ENCODE data around the gene TMPRSS4. TPM values are rescaled to one million over a fixed set of nuclear protein-coding genes. Genes with fewer than 3 reads are reported as not detected.
A peak's percentile ranks its signal among the peaks of the same experiment; 100 is the strongest.

TMPRSS4 gene
- total and polyA plus RNA-seq, 2 of the 13 experiments (the other 11 are each of a cell fraction or from before 2014, with no cell fraction given), result 0.32 TPM; not detected in 1

DNA sequence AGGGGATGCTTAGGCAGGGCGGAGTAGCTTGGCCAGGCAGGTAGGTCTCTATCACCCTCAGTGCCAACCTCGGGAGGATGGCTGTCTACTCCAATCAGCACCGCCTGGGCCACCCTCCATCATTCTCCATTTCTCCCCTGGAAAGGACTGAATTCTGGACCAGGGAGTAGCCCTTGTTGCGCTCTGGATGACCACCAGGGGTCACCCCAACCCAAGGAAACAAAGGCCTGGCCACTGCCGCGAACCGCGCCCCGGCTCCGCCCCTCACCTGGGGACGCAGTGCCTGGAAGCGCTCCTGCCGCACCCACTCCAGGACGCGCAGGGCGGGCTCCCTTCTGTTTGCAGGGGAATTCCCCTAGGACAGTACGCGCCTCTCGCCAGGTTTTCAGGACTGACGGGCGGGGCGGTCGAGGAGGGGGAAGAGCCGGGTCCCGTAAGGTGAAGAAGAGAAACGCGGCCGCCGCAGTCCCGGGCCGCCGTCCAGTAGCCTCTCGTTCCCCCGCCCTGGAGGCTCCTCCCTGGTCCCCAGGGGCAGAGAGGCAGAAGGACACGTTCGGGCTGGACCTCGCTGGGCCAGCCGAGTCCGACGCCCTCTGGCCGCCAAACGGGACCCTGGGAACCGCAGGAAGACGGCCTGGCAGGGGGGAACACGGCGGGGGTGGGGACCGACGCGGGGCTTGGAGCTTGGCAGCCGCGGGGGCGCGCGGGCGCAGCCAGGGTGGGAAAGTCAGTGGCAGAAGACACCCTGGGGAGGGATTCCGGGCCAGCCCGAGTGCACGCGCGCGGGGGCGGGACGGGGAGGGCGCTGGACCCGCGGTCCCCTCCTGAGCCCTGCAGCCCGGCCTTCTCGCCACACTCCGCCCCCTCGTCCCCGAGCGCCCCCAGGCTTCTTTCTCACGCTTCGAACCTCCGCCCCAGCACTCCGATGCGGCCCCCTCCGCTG lies 68.7 kb downstream of the TMPRSS4 start (continued):
- TF ChIP-seq ZNF777 (CRISPR knock-in tag; IDR thresholded peaks at IDR 0.05) (peak; percentile 90), HDAC6 (IDR thresholded peaks at IDR 0.05; ENCODE audit: low read depth, low read length) (no peak), SMC3 (IDR thresholded peaks at IDR 0.05; ENCODE audit: low read length) (peak; percentile 89), HNRNPL (IDR thresholded peaks at IDR 0.05; ENCODE audit: low read depth, low read length) (no peak), KLF9 (CRISPR knock-in tag; IDR thresholded peaks at IDR 0.05; ENCODE audit: low read depth) (no peak), CCDC6 (CRISPR knock-in tag; IDR thresholded peaks at IDR 0.05) (no peak), RBAK (CRISPR knock-in tag; IDR thresholded peaks at IDR 0.05) (no peak), JDP2 (CRISPR knock-in tag; IDR thresholded peaks at IDR 0.05; ENCODE audit: borderline replicate concordance) (no peak), ISL2 (CRISPR knock-in tag; IDR thresholded peaks at IDR 0.05) (no peak), ATF7 (IDR thresholded peaks at IDR 0.05) (no peak), ATF7 (CRISPR knock-in tag; IDR thresholded peaks at IDR 0.05) (peak; percentile 11; the same call in 1 of the 2 replicates), SP140L (CRISPR knock-in tag; IDR thresholded peaks at IDR 0.05; ENCODE audit: borderline replicate concordance) (no peak), ZNF451 (CRISPR knock-in tag; IDR thresholded peaks at IDR 0.05) (no peak), ZFAT (CRISPR knock-in tag; conservative IDR thresholded peaks at IDR 0.05) (no peak), KDM4B (CRISPR knock-in tag; IDR thresholded peaks at IDR 0.05) (no peak), ZNF552 (CRISPR knock-in tag; IDR thresholded peaks at IDR 0.05; ENCODE audit: borderline replicate concordance) (no peak), NFYB (CRISPR knock-in tag; IDR thresholded peaks at IDR 0.05) (no peak), RNF2 (conservative IDR thresholded peaks at IDR 0.05; ENCODE audit: low read depth) (peak; percentile 50; the same call in 1 of the 2 replicates), ZNF644 (CRISPR knock-in tag; IDR thresholded peaks at IDR 0.05; ENCODE audit: low read depth) (no peak), ZNF264 (CRISPR knock-in tag; IDR thresholded peaks at IDR 0.05) (no peak), KDM3A (CRISPR knock-in tag; IDR thresholded peaks at IDR 0.05; ENCODE audit: low read depth) (peak; percentile 61; the same call in 1 of the 2 replicates), ZNF556 (CRISPR knock-in tag; IDR thresholded peaks at IDR 0.05; ENCODE audit: borderline replicate concordance) (no peak)
- TF ChIP-seq, protein P1, sequence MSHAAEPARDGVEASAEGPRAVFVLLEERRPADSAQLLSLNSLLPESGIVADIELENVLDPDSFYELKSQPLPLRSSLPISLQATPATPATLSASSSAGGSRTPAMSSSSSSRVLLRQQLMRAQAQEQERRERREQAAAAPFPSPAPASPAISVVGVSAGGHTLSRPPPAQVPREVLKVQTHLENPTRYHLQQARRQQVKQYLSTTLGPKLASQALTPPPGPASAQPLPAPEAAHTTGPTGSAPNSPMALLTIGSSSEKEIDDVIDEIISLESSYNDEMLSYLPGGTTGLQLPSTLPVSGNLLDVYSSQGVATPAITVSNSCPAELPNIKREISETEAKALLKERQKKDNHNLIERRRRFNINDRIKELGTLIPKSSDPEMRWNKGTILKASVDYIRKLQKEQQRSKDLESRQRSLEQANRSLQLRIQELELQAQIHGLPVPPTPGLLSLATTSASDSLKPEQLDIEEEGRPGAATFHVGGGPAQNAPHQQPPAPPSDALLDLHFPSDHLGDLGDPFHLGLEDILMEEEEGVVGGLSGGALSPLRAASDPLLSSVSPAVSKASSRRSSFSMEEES (CRISPR knock-in tag; IDR thresholded peaks at IDR 0.05), result no peak
- TF ChIP-seq, protein P2, sequence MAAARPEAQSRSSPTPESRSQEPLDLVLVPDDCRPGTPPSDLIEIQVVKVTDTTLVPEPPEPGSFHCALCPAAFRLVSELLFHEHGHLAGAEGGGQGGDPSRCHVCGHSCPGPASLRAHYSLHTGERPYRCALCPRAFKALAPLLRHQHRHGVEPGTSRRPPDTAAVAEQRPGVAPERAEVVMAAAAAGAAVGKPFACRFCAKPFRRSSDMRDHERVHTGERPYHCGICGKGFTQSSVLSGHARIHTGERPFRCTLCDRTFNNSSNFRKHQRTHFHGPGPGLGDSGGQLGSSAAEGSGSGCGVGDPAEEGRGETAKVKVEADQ (CRISPR knock-in tag; IDR thresholded peaks at IDR 0.05; ENCODE audit: borderline replicate concordance), result no peak
- TF ChIP-seq, protein P3, sequence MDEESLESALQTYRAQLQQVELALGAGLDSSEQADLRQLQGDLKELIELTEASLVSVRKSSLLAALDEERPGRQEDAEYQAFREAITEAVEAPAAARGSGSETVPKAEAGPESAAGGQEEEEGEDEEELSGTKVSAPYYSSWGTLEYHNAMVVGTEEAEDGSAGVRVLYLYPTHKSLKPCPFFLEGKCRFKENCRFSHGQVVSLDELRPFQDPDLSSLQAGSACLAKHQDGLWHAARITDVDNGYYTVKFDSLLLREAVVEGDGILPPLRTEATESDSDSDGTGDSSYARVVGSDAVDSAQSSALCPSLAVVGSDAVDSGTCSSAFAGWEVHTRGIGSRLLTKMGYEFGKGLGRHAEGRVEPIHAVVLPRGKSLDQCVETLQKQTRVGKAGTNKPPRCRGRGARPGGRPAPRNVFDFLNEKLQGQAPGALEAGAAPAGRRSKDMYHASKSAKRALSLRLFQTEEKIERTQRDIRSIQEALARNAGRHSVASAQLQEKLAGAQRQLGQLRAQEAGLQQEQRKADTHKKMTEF (CRISPR knock-in tag; IDR thresholded peaks at IDR 0.05), result peak; percentile 55; the same call in 1 of the 2 replicates
- TF ChIP-seq, protein P4, sequence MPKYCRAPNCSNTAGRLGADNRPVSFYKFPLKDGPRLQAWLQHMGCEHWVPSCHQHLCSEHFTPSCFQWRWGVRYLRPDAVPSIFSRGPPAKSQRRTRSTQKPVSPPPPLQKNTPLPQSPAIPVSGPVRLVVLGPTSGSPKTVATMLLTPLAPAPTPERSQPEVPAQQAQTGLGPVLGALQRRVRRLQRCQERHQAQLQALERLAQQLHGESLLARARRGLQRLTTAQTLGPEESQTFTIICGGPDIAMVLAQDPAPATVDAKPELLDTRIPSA (CRISPR knock-in tag; IDR thresholded peaks at IDR 0.05; ENCODE audit: borderline replicate concordance), result 0 out of 2 replicates have a peak, but pooled peaks have one; percentile 25
- TF ChIP-seq, protein P5, sequence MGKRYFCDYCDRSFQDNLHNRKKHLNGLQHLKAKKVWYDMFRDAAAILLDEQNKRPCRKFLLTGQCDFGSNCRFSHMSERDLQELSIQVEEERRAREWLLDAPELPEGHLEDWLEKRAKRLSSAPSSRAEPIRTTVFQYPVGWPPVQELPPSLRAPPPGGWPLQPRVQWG (CRISPR knock-in tag; IDR thresholded peaks at IDR 0.05; ENCODE audit: borderline replicate concordance, low read depth), result no peak

Data from HepG2 (cell line).